GM19240 (cell line): ENCODE measurements around the gene MON1A.
"Not testable (repeated sequence)": the region's sequence is repeated elsewhere in the genome, so short reads cannot be mapped to it uniquely, and the experiment has no call there.

Experiments
- DNase-seq: peaks from one replicate; pipeline ENCODE4 v3.0.0; 2011; ENCODE audit warnings: low spot score; ENCODE audit not compliant: insufficient read length

MON1A gene

DNA sequence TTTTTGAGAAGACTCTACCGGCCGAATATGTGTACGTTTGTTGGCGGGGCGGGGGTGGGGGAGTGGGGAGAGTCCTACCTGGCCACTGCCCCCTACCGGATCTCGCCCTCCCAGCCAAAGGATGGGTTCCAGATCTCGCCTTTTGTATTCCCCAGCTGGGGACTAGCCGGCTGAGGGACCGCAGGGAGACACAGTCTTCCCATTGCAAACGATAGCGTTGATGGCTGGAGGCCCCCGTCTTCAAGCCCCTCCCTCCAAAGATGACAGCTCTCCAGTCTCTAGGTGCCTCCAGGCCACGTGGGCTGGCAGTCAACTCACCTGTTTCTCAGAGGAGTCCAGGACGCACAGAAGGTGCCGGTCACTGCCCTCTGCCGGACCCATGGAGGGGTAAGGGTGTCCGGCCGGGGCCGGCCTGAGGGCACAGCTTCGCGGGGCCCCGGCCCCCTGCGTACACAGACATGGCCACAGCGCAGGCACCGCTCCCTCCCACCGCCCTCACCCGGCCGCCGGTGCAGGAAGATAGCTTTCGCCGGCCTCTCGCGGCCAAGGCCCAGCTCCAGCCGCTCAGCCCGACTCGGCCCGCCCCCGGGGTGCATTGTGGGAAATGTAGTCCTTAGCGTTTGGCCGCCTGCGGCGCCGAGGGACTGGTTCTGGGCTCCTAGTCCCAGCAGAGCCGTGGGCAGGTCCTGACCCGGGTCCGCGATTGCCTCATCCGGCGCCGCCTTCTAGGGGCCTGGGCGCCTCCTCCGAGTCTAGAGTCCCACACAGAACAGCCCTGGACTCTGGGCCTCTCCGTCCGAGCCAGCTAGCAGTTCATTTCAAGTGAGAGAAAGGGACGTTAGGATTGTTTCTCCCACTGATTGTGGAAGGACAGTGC is at the start of gene MON1A:
TSS of gene MON1A (minus strand) at position 521 of the 877 bp plus-strand sequence. CDS start 16,465 bp downstream, outside the sequence.
- peak; percentile 72 for DNase-seq

GRCh38 chr3:49976942-49977341 is 47.3 kb upstream of the MON1A start:
- no peak for DNase-seq

DNA sequence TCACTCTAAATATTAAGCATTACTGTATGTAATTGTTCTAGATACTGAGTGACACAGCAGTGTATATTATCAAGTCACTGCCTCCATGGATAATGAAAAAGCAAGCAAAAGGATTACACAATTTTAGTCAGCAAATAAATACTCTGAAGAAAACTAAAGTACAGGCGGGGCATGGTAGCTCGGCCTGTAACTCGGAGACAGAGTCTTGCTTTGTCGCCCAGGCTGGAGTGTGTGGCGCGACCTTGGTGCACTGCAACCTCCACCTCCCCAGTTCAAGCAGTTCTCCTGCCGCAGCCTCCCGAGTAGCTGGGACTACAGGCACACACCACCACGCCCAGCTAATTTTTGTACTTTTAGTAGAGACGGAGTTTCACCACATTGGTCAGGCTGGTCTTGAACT is 43.0 kb upstream of the MON1A start:
- DNase-seq = no peak

DNA sequence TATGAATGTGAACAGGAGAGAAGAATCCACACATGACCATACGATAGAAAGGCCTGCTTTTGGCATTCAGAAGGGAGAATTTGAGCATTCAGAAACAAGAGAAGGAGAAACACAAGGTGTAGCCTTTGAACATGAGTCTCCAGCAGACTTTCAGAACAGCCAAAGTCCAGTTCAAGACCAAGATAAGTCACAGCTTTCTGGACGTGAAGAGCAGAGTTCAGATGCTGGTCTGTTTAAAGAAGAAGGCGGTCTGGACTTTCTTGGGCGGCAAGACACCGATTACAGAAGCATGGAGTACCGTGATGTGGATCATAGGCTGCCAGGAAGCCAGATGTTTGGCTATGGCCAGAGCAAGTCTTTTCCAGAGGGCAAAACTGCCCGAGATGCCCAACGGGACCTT is 38.7 kb upstream of the MON1A start:
- no peak for DNase-seq

GRCh38 chr3:49967291-49967690 is 37.7 kb upstream of the MON1A start:
- DNase-seq = no peak

GRCh38 chr3:49966233-49966942 is 36.8 kb upstream of the MON1A start:
- no peak for DNase-seq

DNA sequence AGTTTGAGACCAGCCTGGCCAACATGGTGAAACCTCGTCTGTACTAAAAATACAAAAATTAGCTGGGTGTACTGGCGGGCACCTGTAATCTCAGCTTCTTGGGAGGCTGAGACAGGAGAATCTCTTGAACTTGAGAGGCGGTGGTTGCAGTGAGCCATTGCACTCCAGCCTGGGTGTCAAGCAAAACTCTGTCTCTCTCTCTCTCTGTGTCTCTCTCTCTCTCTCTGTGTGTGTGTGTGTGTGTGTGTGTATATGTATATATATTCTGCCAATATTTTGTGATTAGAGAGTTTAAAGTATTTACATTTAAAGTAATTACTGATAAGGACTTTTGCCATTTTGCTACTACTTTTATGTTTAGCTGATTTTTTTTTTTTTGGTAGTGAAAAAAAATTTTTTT is 26.0 kb upstream of the MON1A start:
- DNase-seq = no peak

DNA sequence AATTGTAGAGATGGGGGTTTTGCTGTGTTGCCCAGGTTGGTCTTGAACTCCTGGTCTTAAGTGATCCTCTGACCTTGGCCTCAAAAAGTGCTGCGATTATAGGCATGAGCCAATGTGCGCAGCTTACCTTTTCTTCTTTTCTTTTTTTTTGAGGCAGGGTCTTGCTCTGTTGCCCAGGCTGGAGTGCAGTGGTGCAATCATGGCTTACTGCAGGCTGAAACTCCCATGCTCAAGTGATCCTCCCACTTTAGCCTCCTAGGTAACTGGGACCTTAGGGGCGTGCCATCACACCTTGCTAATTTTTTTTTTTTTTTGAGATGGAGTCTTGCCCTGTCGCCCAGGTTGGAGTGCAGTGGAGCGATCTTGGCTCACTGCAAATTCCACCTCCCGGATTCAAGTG is 23.3 kb upstream of the MON1A start:
- DNase-seq = no peak

GRCh38 chr3:49942651-49943050 is 13.0 kb upstream of the MON1A start:
- DNase-seq = no peak

DNA sequence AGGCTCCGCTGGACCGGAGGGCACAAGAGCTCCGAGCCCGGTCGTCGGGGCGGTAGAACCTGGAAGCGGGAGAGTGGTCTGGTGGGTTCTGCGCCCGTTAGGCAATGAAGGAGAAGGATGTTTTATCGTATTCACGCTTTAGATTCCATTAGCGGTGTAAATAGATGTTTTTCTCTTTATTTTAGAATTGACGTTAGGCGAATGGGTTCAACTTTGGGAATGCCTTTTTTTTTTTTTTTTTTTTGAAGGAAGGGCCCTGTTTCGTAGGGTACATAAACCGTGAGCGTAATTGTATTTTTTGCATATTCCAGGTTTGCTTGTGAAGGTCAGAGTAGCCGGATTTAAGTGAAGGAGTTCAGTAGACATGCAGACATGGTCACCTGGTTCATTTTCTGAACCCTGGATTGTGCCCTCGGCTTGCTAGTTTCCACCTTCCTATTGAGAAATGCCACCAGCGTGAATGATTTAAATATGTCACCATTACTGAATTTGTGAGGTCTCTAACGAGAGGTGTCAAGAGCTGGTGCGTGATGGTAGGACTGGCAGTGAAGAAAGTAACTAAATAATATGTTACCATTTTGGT is 11.1 kb upstream of the MON1A start:
- DNase-seq = no peak

DNA sequence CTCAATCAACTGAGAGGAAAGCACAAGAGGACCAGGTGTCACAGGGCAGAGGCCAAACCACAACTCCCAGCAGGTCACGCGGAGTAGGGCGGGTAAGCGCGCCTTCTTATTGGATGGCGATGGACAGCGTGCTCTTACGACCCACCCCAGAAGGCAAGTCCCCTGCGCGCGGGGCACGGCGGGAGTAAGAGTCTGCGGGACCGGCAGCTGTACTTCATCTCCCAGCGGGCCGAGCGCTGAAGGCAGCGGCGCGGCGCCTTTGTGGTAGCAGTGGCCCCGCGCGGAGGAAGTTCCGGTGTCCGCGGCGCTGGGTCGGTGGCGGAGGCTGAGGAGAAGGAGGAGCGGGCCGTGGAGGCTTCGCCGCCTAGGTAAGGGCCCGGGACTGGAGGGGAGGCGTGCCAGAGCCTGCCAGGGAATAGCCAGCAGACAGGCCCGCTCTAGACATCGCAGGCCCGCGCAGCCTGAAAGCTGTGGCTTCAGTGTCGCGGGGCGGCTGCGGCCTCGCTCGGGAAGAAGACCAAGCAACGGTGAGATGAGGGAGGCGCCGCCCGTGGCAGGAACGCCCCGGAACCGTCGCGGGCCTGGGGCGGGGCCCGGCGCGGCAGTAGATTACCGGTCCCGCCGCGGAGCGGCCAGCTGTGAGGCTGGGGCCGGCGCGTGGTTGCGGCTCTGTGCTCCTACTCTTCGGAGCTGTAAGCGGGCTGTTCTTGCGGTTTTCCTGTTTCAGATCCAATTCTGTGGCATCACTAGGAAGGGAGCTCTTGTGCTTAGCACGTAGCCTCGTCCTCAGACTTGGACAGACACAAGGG is 10.5 kb upstream of the MON1A start, which contains the start of gene RBM6:
TSS of gene RBM6 (plus strand) at position 293 of the 809 bp plus-strand sequence. CDS start 22,492 bp downstream, outside the sequence.
- DNase-seq = peak; percentile 77

DNA sequence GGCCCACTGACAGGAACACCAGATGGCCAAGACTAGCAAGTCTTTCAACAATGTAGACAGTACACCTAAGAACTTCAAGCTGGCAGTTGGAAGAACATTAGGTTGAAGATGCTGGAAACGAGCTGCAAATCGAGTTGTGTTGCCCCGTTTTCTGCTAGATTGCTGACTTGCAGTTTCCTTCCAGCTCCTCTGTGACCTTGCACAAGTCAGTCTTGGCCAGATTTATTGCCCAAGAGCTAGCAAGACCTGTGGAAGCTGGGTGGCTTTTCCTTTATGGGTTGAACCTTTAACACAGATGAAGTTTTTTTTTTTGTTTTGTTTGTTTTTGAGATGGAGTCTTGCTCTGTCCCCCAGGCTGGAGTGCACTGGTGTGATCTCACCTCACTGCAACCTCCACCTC is 7.5 kb upstream of the MON1A start:
- DNase-seq = no peak

DNA sequence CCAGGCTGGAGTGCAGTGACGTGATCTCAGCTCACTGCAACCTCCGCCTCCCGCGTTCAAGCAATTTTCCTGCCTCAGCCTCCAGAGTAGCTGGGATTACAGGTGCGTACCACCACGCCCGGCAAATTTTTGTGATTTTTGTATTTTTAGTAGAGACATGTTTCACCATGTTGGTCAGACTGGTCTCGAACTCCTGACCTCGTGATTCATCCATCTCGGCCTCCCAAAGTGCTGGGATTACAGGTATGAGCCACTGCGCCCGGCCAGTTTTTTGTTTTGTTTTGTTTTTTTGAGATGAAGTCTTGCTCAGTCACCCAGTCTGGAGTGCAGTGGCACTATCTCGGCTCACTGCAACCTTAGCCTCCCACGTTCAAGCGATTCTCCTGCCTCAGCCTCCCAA is 2.7 kb upstream of the MON1A start:
- not testable (repeated sequence) for DNase-seq

GRCh38 chr3:49930922-49931321 is 1.3 kb upstream of the MON1A start:
- DNase-seq = no peak

GRCh38 chr3:49930168-49930690 is 618 bp upstream of the MON1A start:
- DNase-seq = no peak

GRCh38 chr3:49928481-49929017 is 1.1 kb downstream of the MON1A start:
- DNase-seq = no peak

DNA sequence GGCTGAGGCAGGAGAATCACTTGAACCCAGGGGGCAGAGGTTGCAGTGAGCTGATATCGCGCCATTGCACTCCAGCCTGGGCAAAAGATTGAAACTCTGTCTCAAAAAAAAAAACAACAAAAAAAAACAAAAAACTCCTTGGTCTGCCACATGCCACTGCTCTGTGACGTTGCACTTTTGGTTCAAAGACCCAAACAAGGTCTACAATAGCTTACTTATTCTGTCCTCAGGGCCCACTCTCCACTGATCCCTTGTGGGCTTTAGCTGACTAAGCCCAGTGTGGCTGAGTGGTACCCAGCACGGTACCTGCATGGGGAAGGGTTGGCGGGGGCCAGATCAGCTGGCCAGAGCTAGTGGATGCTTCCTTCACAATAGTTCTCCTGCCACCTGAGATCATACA is 1.8 kb downstream of the MON1A start:
- no peak for DNase-seq

GRCh38 chr3:49926117-49926728 is 3.4 kb downstream of the MON1A start:
- no peak for DNase-seq

GRCh38 chr3:49925485-49925884 is 4.1 kb downstream of the MON1A start:
- DNase-seq = no peak

DNA sequence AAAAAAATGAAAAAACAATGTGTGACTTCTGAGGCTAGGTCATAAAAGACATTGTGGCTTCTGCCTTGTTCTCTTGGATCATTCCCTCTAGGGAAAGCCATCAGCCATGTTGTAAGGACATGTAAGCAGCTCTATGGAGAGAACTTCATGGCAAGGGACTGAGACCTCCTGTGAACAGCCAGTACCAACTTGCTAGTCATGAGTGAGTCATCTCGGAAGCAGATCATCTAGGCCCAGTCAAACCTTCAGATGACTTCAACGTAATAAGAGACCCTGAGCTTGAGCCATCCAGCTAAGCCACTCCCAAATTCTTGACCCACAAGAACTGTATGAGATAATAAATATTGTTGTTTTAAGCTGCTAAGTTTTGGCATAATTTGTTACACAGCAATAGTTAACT is 4.9 kb downstream of the MON1A start:
- DNase-seq = no peak
